ENCODE measurements around the gene DLX3.

Gene DLX3

GRCh38 chr17:50015146-50015545 is 20.1 kb upstream of the DLX3 start:
- in situ Hi-C loops (cut with HindIII; ENCODE audit: low sequenced_read_pairs) = no loop called here
- no peak for DNase-seq (ENCODE audit: low read depth, low spot score)
- no peak for TF ChIP-seq CTCF (IDR thresholded peaks at IDR 0.05; ENCODE audit: low read depth, low read length)
- H3K4me3 ChIP-seq (ENCODE audit: low read depth, low read length) = no peak overlapping the region

- TF ChIP-seq CTCF (IDR thresholded peaks at IDR 0.05; ENCODE audit: low read depth, low read length) = no peak
- no peak overlapping the region for H3K4me3 ChIP-seq (ENCODE audit: low read depth, low read length)
- in situ Hi-C loops (cut with HindIII; ENCODE audit: low sequenced_read_pairs) = no loop called here
Measured at GRCh38 chr17:50014471-50015088, 19.6 kb upstream of the DLX3 start.

GRCh38 chr17:50013079-50013478 is 18.1 kb upstream of the DLX3 start:
- in situ Hi-C loops (cut with HindIII; ENCODE audit: low sequenced_read_pairs) = no loop called here
- no peak for DNase-seq (ENCODE audit: low read depth, low spot score)
- H3K4me3 ChIP-seq (ENCODE audit: low read depth, low read length) = no peak overlapping the region
- no peak for TF ChIP-seq CTCF (IDR thresholded peaks at IDR 0.05; ENCODE audit: low read depth, low read length)

More at GRCh38 chr17:50014471-50015088, 19.6 kb upstream of the DLX3 start:
- no peak for DNase-seq (ENCODE audit: low read depth, low spot score)

GRCh38 chr17:50009282-50009681 is 14.3 kb upstream of the DLX3 start:
- no peak for DNase-seq (ENCODE audit: low read depth, low spot score)
- TF ChIP-seq CTCF (IDR thresholded peaks at IDR 0.05; ENCODE audit: low read depth, low read length) = no peak
- H3K4me3 ChIP-seq (ENCODE audit: low read depth, low read length) = no peak overlapping the region
- in situ Hi-C loops (cut with HindIII; ENCODE audit: low sequenced_read_pairs) = no loop called here

GRCh38 chr17:50003911-50004310 is 8.9 kb upstream of the DLX3 start:
- no peak overlapping the region for H3K4me3 ChIP-seq (ENCODE audit: low read depth, low read length)
- in situ Hi-C loops (cut with HindIII; ENCODE audit: low sequenced_read_pairs) = no loop called here
- no peak for DNase-seq (ENCODE audit: low read depth, low spot score)
- no peak for TF ChIP-seq CTCF (IDR thresholded peaks at IDR 0.05; ENCODE audit: low read depth, low read length)

- in situ Hi-C loops (cut with HindIII; ENCODE audit: low sequenced_read_pairs) = loop anchor here (10.0 kb wide), 1 partner anchor 84 kb away; no protein-coding TSS in a partner anchor
Measured at GRCh38 chr17:49998836-49999511, 4.0 kb upstream of the DLX3 start.

More at GRCh38 chr17:49998836-49999511, 4.0 kb upstream of the DLX3 start:
- no peak for TF ChIP-seq CTCF (IDR thresholded peaks at IDR 0.05; ENCODE audit: low read depth, low read length)
- H3K4me3 ChIP-seq (ENCODE audit: low read depth, low read length) = no peak overlapping the region
- no peak for DNase-seq (ENCODE audit: low read depth, low spot score)

All from astrocyte of the spinal cord (primary cell).